ENCODE data around the gene MDC1.

DNA sequence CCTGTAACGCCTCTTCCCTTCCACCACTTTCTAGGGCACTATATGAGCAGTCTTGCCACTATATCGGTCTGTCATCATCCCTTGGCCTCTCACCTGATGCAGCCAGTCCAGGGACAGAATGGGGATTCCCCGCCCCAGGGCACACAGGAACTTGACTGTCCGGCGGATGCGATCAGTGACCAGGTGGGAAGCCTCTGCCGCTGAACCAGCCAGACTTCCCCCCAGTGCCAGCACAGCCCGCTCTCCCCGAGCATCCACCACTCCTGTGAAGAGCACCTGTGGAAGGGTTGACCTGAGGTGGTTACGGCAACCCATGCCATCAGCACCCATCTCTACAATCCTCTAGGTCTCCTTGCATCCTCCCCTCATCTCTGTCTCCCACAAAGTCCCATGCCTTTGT, 14.1 kb downstream of the MDC1 start:
- TF ChIP-seq, protein P1, sequence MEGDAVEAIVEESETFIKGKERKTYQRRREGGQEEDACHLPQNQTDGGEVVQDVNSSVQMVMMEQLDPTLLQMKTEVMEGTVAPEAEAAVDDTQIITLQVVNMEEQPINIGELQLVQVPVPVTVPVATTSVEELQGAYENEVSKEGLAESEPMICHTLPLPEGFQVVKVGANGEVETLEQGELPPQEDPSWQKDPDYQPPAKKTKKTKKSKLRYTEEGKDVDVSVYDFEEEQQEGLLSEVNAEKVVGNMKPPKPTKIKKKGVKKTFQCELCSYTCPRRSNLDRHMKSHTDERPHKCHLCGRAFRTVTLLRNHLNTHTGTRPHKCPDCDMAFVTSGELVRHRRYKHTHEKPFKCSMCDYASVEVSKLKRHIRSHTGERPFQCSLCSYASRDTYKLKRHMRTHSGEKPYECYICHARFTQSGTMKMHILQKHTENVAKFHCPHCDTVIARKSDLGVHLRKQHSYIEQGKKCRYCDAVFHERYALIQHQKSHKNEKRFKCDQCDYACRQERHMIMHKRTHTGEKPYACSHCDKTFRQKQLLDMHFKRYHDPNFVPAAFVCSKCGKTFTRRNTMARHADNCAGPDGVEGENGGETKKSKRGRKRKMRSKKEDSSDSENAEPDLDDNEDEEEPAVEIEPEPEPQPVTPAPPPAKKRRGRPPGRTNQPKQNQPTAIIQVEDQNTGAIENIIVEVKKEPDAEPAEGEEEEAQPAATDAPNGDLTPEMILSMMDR (IDR thresholded peaks at IDR 0.05; ENCODE audit: insufficient read depth, low read depth, low read length), result no peak
- TF ChIP-seq EZH2 (IDR thresholded peaks at IDR 0.05; ENCODE audit: insufficient read depth, low read length), result no peak

Data from astrocyte (in vitro differentiated cells and primary cell).